Stimulated activated memory B cell treated with anti-CD40 and anti-IgM and Interleukin-4, amounts not matched to agents 10 μg/mL and 1 μg/mL and 100 μg/mL, for 72 hours (primary cell): ENCODE results near the gene PFKP.
"Not testable (repeated sequence)": the region's sequence is repeated elsewhere in the genome, so short reads cannot be mapped to it uniquely, and the experiment has no call there.

Experiments used
- ATAC-seq: fragments of 150-1000 bp; cut with Tn5 transposase; 2 replicates; pipeline ENCODE4 v1.10.0; 2021
- H3K27ac Mint-ChIP-seq: one replicate; pipeline ENCODE4 v1.8.0; 2022; ENCODE audit warnings: mild to moderate bottlenecking, mixed read lengths
- H3K27me3 Mint-ChIP-seq: one replicate; pipeline ENCODE4 v1.8.0; 2022; ENCODE audit warnings: mixed read lengths
- H3K36me3 Mint-ChIP-seq: one replicate; pipeline ENCODE4 v1.8.0; 2022; ENCODE audit warnings: mixed read lengths
- H3K4me1 Mint-ChIP-seq: one replicate; pipeline ENCODE4 v1.8.0; 2022; ENCODE audit warnings: mixed read lengths
- H3K4me3 Mint-ChIP-seq: one replicate; pipeline ENCODE4 v1.8.0; 2022; ENCODE audit warnings: mild to moderate bottlenecking, moderate library complexity, mixed read lengths
- H3K9me3 Mint-ChIP-seq: one replicate; pipeline ENCODE4 v1.8.0; 2022; ENCODE audit warnings: mixed read lengths

Gene PFKP

GRCh38 chr10:3150366-3150765 is 83.0 kb downstream of the PFKP start:
- Mint-ChIP-seq H3K4me3 (no peak overlapping the region), H3K27me3 (no peaks in the 10 kb centered on the region), H3K4me1 (no peaks in the 10 kb centered on the region), H3K9me3 (no peaks in the 10 kb centered on the region), H3K27ac (no peak overlapping the region), H3K36me3 (peaks cover 87% of the 10 kb centered on the region)
- no peak for ATAC-seq

GRCh38 chr10:3150961-3151360 is 83.6 kb downstream of the PFKP start:
- Mint-ChIP-seq H3K9me3 (no peaks in the 10 kb centered on the region), H3K4me3 (no peak overlapping the region), H3K36me3 (peaks cover 85% of the 10 kb centered on the region), H3K27ac (no peak overlapping the region), H3K4me1 (no peaks in the 10 kb centered on the region), H3K27me3 (no peaks in the 10 kb centered on the region)
- ATAC-seq = no peak

GRCh38 chr10:3151889-3152565 is 84.7 kb downstream of the PFKP start:
- Mint-ChIP-seq H3K36me3 (peaks cover 83% of the 10 kb centered on the region), H3K4me3 (no peak overlapping the region), H3K27ac (no peak overlapping the region), H3K27me3 (no peaks in the 10 kb centered on the region), H3K9me3 (no peaks in the 10 kb centered on the region), H3K4me1 (no peaks in the 10 kb centered on the region)
- no peak for ATAC-seq

GRCh38 chr10:3152566-3152935 is 85.2 kb downstream of the PFKP start:
- H3K27me3 Mint-ChIP-seq = no peaks in the 10 kb centered on the region

GRCh38 chr10:3154666-3155065 is 87.3 kb downstream of the PFKP start:
- H3K4me3 Mint-ChIP-seq = no peak overlapping the region
- H3K9me3 Mint-ChIP-seq = no peaks in the 10 kb centered on the region
- H3K27ac Mint-ChIP-seq = no peak overlapping the region
- no peaks in the 10 kb centered on the region for H3K27me3 Mint-ChIP-seq
- no peaks in the 10 kb centered on the region for H3K4me1 Mint-ChIP-seq
- no peak for ATAC-seq
- H3K36me3 Mint-ChIP-seq = peaks cover 83% of the 10 kb centered on the region

More at GRCh38 chr10:3152566-3152935, 85.2 kb downstream of the PFKP start:
- Mint-ChIP-seq H3K4me1 (no peaks in the 10 kb centered on the region), H3K4me3 (no peak overlapping the region), H3K36me3 (peaks cover 83% of the 10 kb centered on the region), H3K27ac (no peak overlapping the region), H3K9me3 (no peaks in the 10 kb centered on the region)
- ATAC-seq = no peak

- H3K4me1 Mint-ChIP-seq = no peaks in the 10 kb centered on the region
- no peak overlapping the region for H3K27ac Mint-ChIP-seq
- no peak for ATAC-seq
- H3K4me3 Mint-ChIP-seq = no peak overlapping the region
- H3K36me3 Mint-ChIP-seq = peaks cover 82% of the 10 kb centered on the region
- no peaks in the 10 kb centered on the region for H3K9me3 Mint-ChIP-seq
- H3K27me3 Mint-ChIP-seq = no peaks in the 10 kb centered on the region
Measured at GRCh38 chr10:3159152-3159551, 91.8 kb downstream of the PFKP start.

- H3K27ac Mint-ChIP-seq = no peak overlapping the region
Measured at GRCh38 chr10:3162533-3162932, 95.2 kb downstream of the PFKP start.

GRCh38 chr10:3163879-3164278 is 96.5 kb downstream of the PFKP start:
- Mint-ChIP-seq H3K9me3 (no peaks in the 10 kb centered on the region), H3K27me3 (no peaks in the 10 kb centered on the region), H3K4me1 (no peaks in the 10 kb centered on the region), H3K4me3 (no peak overlapping the region), H3K36me3 (peaks cover 84% of the 10 kb centered on the region), H3K27ac (no peak overlapping the region)
- no peak for ATAC-seq

More at GRCh38 chr10:3162533-3162932, 95.2 kb downstream of the PFKP start:
- Mint-ChIP-seq H3K9me3 (no peaks in the 10 kb centered on the region), H3K4me3 (no peak overlapping the region), H3K27me3 (no peaks in the 10 kb centered on the region), H3K36me3 (peaks cover 82% of the 10 kb centered on the region), H3K4me1 (no peaks in the 10 kb centered on the region)
- ATAC-seq = no peak

- H3K27ac Mint-ChIP-seq = no peak overlapping the region
- peaks cover 78% of the 10 kb centered on the region for H3K36me3 Mint-ChIP-seq
Measured at GRCh38 chr10:3165196-3165595, 97.8 kb downstream of the PFKP start.

GRCh38 chr10:3166496-3167290 is 99.3 kb downstream of the PFKP start:
- Mint-ChIP-seq H3K27me3 (no peaks in the 10 kb centered on the region), H3K36me3 (peaks cover 69% of the 10 kb centered on the region), H3K4me3 (no peak overlapping the region), H3K4me1 (peaks cover 19% of the 10 kb centered on the region), H3K27ac (no peak overlapping the region), H3K9me3 (no peaks in the 10 kb centered on the region)
- no peak for ATAC-seq

More at GRCh38 chr10:3165196-3165595, 97.8 kb downstream of the PFKP start:
- H3K9me3 Mint-ChIP-seq = no peaks in the 10 kb centered on the region
- no peaks in the 10 kb centered on the region for H3K27me3 Mint-ChIP-seq
- peaks cover 7% of the 10 kb centered on the region for H3K4me1 Mint-ChIP-seq
- no peak overlapping the region for H3K4me3 Mint-ChIP-seq
- no peak for ATAC-seq

GRCh38 chr10:3167611-3168330 is 100.4 kb downstream of the PFKP start:
- Mint-ChIP-seq H3K27me3 (no peaks in the 10 kb centered on the region), H3K27ac (no peak overlapping the region), H3K9me3 (no peaks in the 10 kb centered on the region), H3K4me1 (peaks cover 20% of the 10 kb centered on the region), H3K36me3 (peaks cover 59% of the 10 kb centered on the region), H3K4me3 (no peak overlapping the region)
- ATAC-seq = no peak

- H3K27me3 Mint-ChIP-seq = no peaks in the 10 kb centered on the region
- no peak overlapping the region for H3K4me3 Mint-ChIP-seq
- H3K4me1 Mint-ChIP-seq = peaks cover 30% of the 10 kb centered on the region
- H3K9me3 Mint-ChIP-seq = peaks cover 3% of the 10 kb centered on the region
- no peak overlapping the region for H3K27ac Mint-ChIP-seq
- ATAC-seq = no peak
- H3K36me3 Mint-ChIP-seq = peaks cover 47% of the 10 kb centered on the region
Measured at GRCh38 chr10:3169271-3169670, 101.9 kb downstream of the PFKP start.

GRCh38 chr10:3169673-3170072 is 102.3 kb downstream of the PFKP start:
- no peak for ATAC-seq
- peaks cover 46% of the 10 kb centered on the region for H3K36me3 Mint-ChIP-seq
- H3K4me3 Mint-ChIP-seq = no peak overlapping the region
- H3K4me1 Mint-ChIP-seq = peaks cover 30% of the 10 kb centered on the region
- H3K9me3 Mint-ChIP-seq = peaks cover 3% of the 10 kb centered on the region
- no peaks in the 10 kb centered on the region for H3K27me3 Mint-ChIP-seq
- no peak overlapping the region for H3K27ac Mint-ChIP-seq

- Mint-ChIP-seq H3K4me1 (peaks cover 30% of the 10 kb centered on the region), H3K36me3 (peaks cover 28% of the 10 kb centered on the region), H3K4me3 (peak overlapping the region; percentile 85)
- not testable (repeated sequence) for H3K27me3 Mint-ChIP-seq, ATAC-seq, H3K9me3 Mint-ChIP-seq, H3K27ac Mint-ChIP-seq
Measured at GRCh38 chr10:3171488-3171887, 104.1 kb downstream of the PFKP start.

GRCh38 chr10:3172081-3172445 is 104.7 kb downstream of the PFKP start:
- ATAC-seq = no peak
- Mint-ChIP-seq H3K4me1 (peaks cover 30% of the 10 kb centered on the region), H3K27me3 (no peaks in the 10 kb centered on the region), H3K27ac (peak overlapping the region; percentile 84), H3K36me3 (peaks cover 25% of the 10 kb centered on the region), H3K4me3 (peak overlapping the region; percentile 85), H3K9me3 (peaks cover 3% of the 10 kb centered on the region)
